Thyroid gland (tissue), 4 donors: Measurements from ENCODE around the gene MAK. TPM values are rescaled to one million over a fixed set of nuclear protein-coding genes. Genes with fewer than 3 reads are reported as not detected.
"Not testable (repeated sequence)": the region's sequence is repeated elsewhere in the genome, so short reads cannot be mapped to it uniquely, and the experiment has no call there.

Source experiments
- DNase-seq, 2 donors: peaks; one replicate each; pipeline ENCODE4 v3.0.0-alpha.2; 2019
- H3K27ac ChIP-seq, 3 donors: fragments of 200-600 bp; sonication (generic); 1 replicate in 2 of 3; 2 replicates in 1 of 3; pipeline ENCODE4 v1.5.1; 2016 to 2019; ENCODE audit warnings: mild to moderate bottlenecking in 1 of 3, moderate library complexity in 1 of 3
- H3K27me3 ChIP-seq: fragments of 200-600 bp; sonication (generic); one replicate; pipeline ENCODE4 v1.5.1; 2019
- H3K36me3 ChIP-seq, 2 donors: fragments of 200-600 bp; sonication (generic); one replicate each; pipeline ENCODE4 v1.5.1; 2016 to 2019
- H3K4me1 ChIP-seq, 2 donors: fragments of 200-600 bp; sonication (generic); one replicate each; pipeline ENCODE4 v1.5.1; 2017 to 2019
- H3K4me3 ChIP-seq, 3 donors: fragments of 200-600 bp; sonication (generic); replicated peaks in 1 of 3; 1 replicate in 2 of 3; 2 replicates in 1 of 3; pipeline ENCODE4 v1.5.1; 2016; ENCODE audit warnings: mild to moderate bottlenecking in 1 of 3
- H3K9me3 ChIP-seq: fragments of 200-600 bp; sonication (generic); one replicate; pipeline ENCODE4 v1.5.1; 2017
- POLR2A ChIP-seq, 2 donors: fragments of 450-650 bp; IDR thresholded peaks; one replicate each; pipeline ENCODE4 v1.6.1; 2017; ENCODE audit warnings: antibody characterized with exemption in 2 of 2, mild to moderate bottlenecking in 2 of 2, moderate library complexity in 1 of 2
- WGBS, 2 donors: methylation state at CpG; one replicate each; pipeline ENCODE4 v1.1.5; 2017; 5-methylcytosine and 5-hydroxymethylcytosine counted together
- intact Hi-C: fragments of 100-400 bp; cut with DNase I; formaldehyde crosslinking; loops from one replicate; pipeline ENCODE4 v1.15.1; 2023
- total RNA-seq, 4 donors: library from RNA; depleted of rRNA; stranded (reverse); fragments of >200 nt; gene quantifications; one replicate each; pipeline ENCODE4 v1.2.3, GENCODE V29; 2016
- TF ChIP-seq, protein P1 (sequence below), 6 experiments: fragments of 200-600 bp in 3 of 6; fragments of 450-650 bp in 3 of 6; sonication (generic) in 3 of 6; IDR thresholded peaks; one replicate each; pipeline ENCODE4 v1.5.1; 2016 to 2019; ENCODE audit warnings: antibody characterized with exemption in 6 of 6, mild to moderate bottlenecking in 2 of 6, inconsistent platforms in 1 of 6, moderate library complexity in 1 of 6

MAK gene, protein sequence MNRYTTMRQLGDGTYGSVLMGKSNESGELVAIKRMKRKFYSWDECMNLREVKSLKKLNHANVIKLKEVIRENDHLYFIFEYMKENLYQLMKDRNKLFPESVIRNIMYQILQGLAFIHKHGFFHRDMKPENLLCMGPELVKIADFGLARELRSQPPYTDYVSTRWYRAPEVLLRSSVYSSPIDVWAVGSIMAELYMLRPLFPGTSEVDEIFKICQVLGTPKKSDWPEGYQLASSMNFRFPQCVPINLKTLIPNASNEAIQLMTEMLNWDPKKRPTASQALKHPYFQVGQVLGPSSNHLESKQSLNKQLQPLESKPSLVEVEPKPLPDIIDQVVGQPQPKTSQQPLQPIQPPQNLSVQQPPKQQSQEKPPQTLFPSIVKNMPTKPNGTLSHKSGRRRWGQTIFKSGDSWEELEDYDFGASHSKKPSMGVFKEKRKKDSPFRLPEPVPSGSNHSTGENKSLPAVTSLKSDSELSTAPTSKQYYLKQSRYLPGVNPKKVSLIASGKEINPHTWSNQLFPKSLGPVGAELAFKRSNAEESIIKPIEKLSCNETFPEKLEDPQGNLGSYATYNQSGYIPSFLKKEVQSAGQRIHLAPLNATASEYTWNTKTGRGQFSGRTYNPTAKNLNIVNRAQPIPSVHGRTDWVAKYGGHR
- total RNA-seq: under 1 TPM in 1 of 4 donors, not detected in 3; 0.21 TPM

DNA sequence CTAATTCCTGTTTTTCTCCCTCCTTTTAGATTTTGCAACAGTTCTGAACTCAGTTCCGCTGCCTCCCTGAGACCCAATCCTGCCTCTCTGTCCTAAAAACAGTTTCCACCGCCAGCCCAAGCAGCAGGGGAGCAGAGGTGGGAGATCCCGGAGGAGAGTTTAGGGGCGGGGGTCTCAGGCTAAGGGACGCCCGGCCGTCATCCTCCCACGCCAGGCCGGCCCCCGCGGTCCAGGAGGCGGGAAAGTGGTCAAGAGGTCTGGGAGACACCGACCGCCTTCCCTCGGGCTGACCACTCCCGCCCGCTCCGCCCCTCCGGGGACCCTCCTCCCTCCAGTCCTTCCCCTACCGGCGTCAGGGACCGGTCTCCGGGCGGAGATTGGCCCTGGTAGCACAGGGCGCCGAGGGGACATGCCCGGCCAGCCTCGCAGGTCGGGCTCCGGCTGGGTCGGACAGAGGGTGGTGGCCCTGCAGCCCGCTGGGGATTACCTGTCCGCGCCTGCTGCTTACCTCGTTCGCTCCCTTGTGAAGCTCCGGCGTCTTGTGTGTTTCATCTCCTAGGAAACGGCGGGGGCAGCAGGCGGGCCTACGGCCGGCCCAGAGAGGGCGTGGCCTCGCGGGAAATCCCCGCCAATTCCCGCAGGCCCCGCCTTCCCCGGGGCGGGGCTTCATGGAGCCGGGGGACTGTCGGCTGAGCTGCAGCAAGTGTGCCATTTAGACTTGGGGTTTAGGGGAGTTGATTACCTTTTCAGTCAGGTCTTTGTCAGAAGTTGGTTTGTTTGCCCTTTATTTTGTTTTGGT is at the start of gene MAK:
MAK (minus strand) TSS at position 545 of the 799 bp plus-strand sequence. CDS start 7,891 bp downstream, outside the sequence.
- peak in 1 of 2 donors; percentile 71 for TF ChIP-seq POLR2A (IDR thresholded peaks at IDR 0.05)
- TF ChIP-seq, protein P1, sequence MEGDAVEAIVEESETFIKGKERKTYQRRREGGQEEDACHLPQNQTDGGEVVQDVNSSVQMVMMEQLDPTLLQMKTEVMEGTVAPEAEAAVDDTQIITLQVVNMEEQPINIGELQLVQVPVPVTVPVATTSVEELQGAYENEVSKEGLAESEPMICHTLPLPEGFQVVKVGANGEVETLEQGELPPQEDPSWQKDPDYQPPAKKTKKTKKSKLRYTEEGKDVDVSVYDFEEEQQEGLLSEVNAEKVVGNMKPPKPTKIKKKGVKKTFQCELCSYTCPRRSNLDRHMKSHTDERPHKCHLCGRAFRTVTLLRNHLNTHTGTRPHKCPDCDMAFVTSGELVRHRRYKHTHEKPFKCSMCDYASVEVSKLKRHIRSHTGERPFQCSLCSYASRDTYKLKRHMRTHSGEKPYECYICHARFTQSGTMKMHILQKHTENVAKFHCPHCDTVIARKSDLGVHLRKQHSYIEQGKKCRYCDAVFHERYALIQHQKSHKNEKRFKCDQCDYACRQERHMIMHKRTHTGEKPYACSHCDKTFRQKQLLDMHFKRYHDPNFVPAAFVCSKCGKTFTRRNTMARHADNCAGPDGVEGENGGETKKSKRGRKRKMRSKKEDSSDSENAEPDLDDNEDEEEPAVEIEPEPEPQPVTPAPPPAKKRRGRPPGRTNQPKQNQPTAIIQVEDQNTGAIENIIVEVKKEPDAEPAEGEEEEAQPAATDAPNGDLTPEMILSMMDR (IDR thresholded peaks at IDR 0.05): no peak
- peak; percentile 84 to 86 for DNase-seq
- Histone ChIP-seq H3K4me3 (peak within 1 kb of the TSS; percentile 13 to 53 (median 26)), H3K27ac (peak within 1 kb of the TSS in 1 of 3 donors; percentile 14), H3K9me3 (no peaks in the 10 kb centered on the region), H3K36me3 (no peaks in the 10 kb centered on the region), H3K27me3 (no peaks in the 10 kb centered on the region), H3K4me1 (peaks cover 0 to 4% of the 10 kb centered on the region in 2 donors)
- intact Hi-C loops: no loop called here
- WGBS, 2 donors: 0 to 2% methylated on average over 27 to 30 of the region's 53 CpGs

DNA sequence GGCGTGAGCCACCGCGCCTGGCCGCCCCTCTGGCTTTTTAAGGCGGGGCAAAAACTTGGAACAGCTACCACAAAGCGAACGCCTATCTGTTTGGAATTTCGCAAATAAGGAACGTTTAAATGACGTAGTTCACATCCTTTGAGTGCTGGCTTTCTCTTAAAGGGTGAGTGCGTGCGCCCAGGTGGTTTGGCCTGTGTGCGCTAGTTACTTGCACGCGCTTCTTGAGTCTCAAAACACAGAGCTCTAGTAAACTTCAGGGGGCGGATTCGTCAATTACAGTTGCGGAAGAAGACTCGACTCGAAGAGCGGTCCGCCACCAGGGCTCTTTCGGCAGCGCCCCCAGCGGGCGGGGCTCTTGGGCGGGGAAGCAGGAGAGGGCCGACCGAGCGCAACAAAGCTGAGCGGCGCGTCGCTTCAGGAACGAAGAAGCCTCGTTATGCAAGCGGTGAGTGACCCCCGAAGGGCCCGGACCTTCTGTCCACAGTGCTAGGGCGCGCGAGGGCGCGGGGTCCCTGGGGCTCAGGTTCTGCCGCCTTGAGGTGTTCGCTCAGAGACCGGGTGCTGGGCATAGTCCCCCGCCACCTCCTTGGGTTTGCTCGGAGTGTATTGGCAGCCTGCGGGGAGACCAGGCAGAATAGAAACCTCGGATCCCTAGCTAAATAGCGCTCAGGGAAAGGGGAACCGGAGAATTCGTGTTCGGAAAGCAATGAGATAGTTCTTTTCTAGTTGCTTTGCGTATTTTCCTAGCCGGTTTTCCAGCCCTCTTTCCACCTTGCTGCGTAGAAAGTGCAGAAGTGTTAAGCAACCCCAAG is 48.6 kb upstream of the MAK start, which contains the start of gene SYCP2L:
SYCP2L (plus strand) TSS at position 362 of the 812 bp plus-strand sequence; CDS start at position 437, 75 bp downstream.
- TF ChIP-seq, protein P1 (IDR thresholded peaks at IDR 0.05): no peak
- TF ChIP-seq POLR2A (IDR thresholded peaks at IDR 0.05): no peak
- peak in 1 of 2 donors; percentile 8 for DNase-seq
- H3K27me3 ChIP-seq: peaks cover 37% of the 10 kb centered on the region
- H3K9me3 ChIP-seq: no peaks in the 10 kb centered on the region
- H3K4me3 ChIP-seq: peak within 1 kb of the TSS in 1 of 3 donors; percentile 12
- H3K4me1 ChIP-seq: peaks cover 3 to 9% of the 10 kb centered on the region in 2 donors
- no peak within 1 kb of the TSS for H3K27ac ChIP-seq
- 6 to 9% methylated on average over 35 to 46 of the region's 58 CpGs for WGBS, 2 donors
- no peaks in the 10 kb centered on the region for H3K36me3 ChIP-seq
- intact Hi-C loops: no loop called here

DNA sequence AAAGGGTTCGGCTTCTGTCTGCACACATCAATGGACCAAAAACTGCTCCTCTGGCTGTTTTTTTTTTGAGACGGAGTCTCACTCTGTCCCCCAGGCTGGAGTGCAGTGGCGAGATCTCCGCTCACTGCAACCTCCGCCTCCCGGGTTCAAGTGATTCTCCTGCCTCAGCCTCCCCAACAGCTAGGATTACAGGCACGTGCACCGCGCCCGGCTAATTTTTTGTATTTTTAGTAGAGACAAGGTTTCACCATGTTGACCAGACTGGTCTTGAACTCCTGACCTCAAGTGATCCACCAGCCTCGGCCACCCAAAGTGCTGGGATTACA is 48.0 kb upstream of the MAK start:
- H3K4me3 ChIP-seq: peak overlapping the region in 1 of 3 donors; percentile 12
- peaks cover 41% of the 10 kb centered on the region for H3K27me3 ChIP-seq
- 20 to 26% methylated on average over 11 of the region's 11 CpGs for WGBS, 2 donors

DNA sequence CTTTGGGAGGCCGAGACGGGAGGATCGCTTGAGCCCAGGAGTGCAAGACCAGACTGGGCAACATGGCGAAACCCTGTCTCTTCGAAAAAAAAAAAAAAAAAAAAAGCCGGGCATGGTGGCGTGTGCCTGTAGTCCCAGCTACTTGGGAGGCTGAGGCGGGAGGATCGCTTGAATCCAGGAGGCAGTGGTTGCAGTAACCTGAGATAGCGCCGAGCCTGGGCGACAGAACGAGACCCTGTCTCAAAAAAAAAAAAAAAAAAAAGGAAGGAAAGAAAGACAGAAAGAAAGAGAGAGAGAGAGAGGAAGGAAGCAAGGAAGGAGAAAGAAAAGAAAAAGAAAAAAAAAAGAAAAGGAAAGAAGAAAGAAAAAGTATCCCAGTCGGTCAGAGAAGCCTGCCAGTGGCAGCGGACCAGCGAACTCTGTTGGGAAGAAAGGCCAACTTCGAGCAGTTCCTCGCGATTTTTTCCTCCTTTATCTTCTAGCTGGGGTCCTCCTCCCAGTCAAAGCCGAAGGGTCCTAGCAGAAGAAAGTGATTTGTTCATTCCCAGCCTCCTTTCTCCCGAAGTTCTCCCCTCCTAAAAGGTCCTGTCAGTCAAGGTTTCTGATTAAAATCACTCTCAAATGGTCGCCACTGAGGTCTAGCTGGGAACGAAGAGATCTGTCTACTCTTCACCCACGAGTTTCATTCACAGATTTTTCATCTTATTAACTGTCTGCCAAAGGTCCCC is 46.1 kb upstream of the MAK start:
- peaks cover 51% of the 10 kb centered on the region for H3K27me3 ChIP-seq
- H3K36me3 ChIP-seq: no peaks in the 10 kb centered on the region
- TF ChIP-seq, protein P1 (IDR thresholded peaks at IDR 0.05): no peak
- no peak for TF ChIP-seq POLR2A (IDR thresholded peaks at IDR 0.05)
- WGBS, 2 donors: 26 to 28% methylated on average over 24 of the region's 24 CpGs
- no peak overlapping the region for H3K27ac ChIP-seq
- peaks cover 3 to 9% of the 10 kb centered on the region in 2 donors for H3K4me1 ChIP-seq
- no peak overlapping the region for H3K4me3 ChIP-seq
- H3K9me3 ChIP-seq: no peaks in the 10 kb centered on the region
- intact Hi-C loops: no loop called here
- DNase-seq: no peak

More for the DNA sequence above, 48.0 kb upstream of the MAK start:
- H3K27ac ChIP-seq, H3K9me3 ChIP-seq, intact Hi-C loops, H3K4me1 ChIP-seq, DNase-seq, H3K36me3 ChIP-seq: not testable (repeated sequence)
